Measurements from ENCODE around the gene LRRC26. TPM values are rescaled to one million over a fixed set of nuclear protein-coding genes. Genes with fewer than 3 reads are reported as not detected.

LRRC26 gene
- total RNA-seq, 1 experiment from 2014 or later, result 2.1 TPM

DNA sequence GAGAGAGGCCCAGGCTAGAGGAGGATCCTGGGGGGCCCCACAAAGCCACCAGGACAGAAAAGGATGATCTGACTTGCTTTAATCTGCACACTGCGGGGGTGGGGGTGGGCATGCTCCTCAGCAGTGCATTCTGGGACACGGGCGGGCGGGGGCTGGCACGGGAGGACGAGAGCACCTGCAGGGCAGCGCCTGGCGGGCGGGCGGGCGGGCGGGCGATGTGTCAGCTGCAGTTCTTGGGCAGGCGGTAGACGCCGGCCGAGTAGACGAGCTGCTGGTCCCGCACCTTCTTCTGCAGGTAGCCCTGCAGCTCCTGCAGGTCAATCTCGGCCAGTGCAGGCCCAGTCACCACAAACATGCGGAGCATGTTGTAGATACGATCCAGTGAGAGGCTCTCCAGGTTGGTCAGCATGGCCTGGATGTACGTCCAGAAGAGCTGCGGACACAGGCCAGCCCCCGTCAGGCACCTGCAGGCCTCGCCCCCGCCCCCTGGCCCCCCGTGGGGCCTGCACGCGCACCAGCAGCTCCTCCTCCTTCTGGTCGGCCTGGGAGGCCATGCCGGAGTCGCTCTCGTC lies 5.0 kb upstream of the LRRC26 start:
- peak; percentile 42 for DNase-seq (ENCODE audit: low spot score)
- H3K27ac Mint-ChIP-seq, result no peak overlapping the region
- H3K36me3 Mint-ChIP-seq, result no peaks in the 10 kb centered on the region
- no peaks in the 10 kb centered on the region for H3K9me3 Mint-ChIP-seq
- TF ChIP-seq ZNF138 (CRISPR knock-in tag; conservative IDR thresholded peaks at IDR 0.05) (no peak), ZNF423 (CRISPR knock-in tag; IDR thresholded peaks at IDR 0.05) (no peak), RORB (CRISPR knock-in tag; IDR thresholded peaks at IDR 0.05) (no peak), ZNF232 (CRISPR knock-in tag; IDR thresholded peaks at IDR 0.05) (no peak), ESRRA (CRISPR knock-in tag; IDR thresholded peaks at IDR 0.05; ENCODE audit: borderline replicate concordance) (no peak), IRF1 (CRISPR knock-in tag; IDR thresholded peaks at IDR 0.05) (no peak), JAZF1 (CRISPR knock-in tag; IDR thresholded peaks at IDR 0.05) (no peak), SMAD3 (CRISPR knock-in tag; IDR thresholded peaks at IDR 0.05; ENCODE audit: borderline replicate concordance) (no peak), ETV6 (CRISPR knock-in tag; IDR thresholded peaks at IDR 0.05) (no peak), TEAD4 (CRISPR knock-in tag; IDR thresholded peaks at IDR 0.05) (no peak), ZNF219 (CRISPR knock-in tag; IDR thresholded peaks at IDR 0.05; ENCODE audit: borderline replicate concordance) (no peak), ZNF416 (CRISPR knock-in tag; IDR thresholded peaks at IDR 0.05) (no peak)
- TF ChIP-seq, protein P1, sequence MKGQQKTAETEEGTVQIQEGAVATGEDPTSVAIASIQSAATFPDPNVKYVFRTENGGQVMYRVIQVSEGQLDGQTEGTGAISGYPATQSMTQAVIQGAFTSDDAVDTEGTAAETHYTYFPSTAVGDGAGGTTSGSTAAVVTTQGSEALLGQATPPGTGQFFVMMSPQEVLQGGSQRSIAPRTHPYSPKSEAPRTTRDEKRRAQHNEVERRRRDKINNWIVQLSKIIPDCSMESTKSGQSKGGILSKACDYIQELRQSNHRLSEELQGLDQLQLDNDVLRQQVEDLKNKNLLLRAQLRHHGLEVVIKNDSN (CRISPR knock-in tag; IDR thresholded peaks at IDR 0.05), result no peak
- TF ChIP-seq, protein P2, sequence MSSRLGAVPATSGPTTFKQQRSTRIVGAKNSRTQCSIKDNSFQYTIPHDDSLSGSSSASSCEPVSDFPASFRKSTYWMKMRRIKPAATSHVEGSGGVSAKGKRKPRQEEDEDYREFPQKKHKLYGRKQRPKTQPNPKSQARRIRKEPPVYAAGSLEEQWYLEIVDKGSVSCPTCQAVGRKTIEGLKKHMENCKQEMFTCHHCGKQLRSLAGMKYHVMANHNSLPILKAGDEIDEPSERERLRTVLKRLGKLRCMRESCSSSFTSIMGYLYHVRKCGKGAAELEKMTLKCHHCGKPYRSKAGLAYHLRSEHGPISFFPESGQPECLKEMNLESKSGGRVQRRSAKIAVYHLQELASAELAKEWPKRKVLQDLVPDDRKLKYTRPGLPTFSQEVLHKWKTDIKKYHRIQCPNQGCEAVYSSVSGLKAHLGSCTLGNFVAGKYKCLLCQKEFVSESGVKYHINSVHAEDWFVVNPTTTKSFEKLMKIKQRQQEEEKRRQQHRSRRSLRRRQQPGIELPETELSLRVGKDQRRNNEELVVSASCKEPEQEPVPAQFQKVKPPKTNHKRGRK (CRISPR knock-in tag; IDR thresholded peaks at IDR 0.05; ENCODE audit: borderline replicate concordance), result no peak
- TF ChIP-seq, protein P3, sequence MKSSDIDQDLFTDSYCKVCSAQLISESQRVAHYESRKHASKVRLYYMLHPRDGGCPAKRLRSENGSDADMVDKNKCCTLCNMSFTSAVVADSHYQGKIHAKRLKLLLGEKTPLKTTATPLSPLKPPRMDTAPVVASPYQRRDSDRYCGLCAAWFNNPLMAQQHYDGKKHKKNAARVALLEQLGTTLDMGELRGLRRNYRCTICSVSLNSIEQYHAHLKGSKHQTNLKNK (CRISPR knock-in tag; IDR thresholded peaks at IDR 0.05), result no peak
- TF ChIP-seq, protein P4, sequence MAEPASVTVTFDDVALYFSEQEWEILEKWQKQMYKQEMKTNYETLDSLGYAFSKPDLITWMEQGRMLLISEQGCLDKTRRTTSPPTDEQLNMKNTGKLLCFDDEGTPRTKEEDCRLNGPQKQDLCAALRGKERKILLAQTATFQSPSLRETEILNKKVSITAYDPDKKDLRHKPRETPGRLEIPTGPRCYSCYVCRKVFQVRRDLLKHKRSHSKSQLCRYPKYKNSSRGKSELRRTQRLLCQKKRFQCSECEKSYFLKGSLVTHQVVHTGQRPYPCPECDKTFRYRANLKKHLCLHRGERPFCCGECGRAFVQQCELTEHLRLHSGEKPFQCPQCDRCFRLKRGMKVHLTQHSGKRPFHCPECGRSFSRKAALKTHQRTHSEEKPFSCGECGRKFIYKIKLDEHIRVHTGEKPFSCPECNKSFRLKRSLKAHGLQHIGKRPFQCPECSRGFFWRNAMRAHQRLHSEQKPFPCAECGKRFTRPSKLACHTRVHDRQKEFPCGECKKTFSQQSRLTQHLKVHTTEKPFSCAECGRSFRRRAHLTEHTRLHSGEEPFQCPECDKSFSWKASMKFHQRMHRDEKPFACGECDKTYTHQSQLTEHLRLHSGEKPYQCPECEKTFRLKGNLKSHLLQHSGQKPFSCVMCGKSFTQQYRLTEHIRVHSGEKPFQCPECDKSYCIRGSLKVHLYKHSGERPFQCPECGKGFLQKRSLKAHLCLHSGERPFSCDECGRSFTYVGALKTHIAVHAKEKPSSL (CRISPR knock-in tag; conservative IDR thresholded peaks at IDR 0.05), result no peak
- H3K4me3 Mint-ChIP-seq, result peak overlapping the region; percentile 42; the same call in 1 of the 2 replicates
- peaks cover 6% of the 10 kb centered on the region for H3K4me1 Mint-ChIP-seq
- POLR2A ChIA-PET, result interaction anchor here (0.7 to 1.8 kb wide), 5 partner anchors 12 to 61 kb away, joined by 3 to 6 read pairs (median 3); no protein-coding TSS in a partner anchor
- ATAC-seq, result peak; percentile 17
- CTCF ChIA-PET, result interaction anchor here (0.5 to 3.6 kb wide), 33 partner anchors 13 to 248 kb away, joined by 3 to 40 read pairs (median 8); partner anchors contain the start of genes ABCA2, ANAPC2, CYSRT1 and EXD3
- H3K27me3 Mint-ChIP-seq (ENCODE audit: low read depth), result peaks cover 21% of the 10 kb centered on the region

DNA sequence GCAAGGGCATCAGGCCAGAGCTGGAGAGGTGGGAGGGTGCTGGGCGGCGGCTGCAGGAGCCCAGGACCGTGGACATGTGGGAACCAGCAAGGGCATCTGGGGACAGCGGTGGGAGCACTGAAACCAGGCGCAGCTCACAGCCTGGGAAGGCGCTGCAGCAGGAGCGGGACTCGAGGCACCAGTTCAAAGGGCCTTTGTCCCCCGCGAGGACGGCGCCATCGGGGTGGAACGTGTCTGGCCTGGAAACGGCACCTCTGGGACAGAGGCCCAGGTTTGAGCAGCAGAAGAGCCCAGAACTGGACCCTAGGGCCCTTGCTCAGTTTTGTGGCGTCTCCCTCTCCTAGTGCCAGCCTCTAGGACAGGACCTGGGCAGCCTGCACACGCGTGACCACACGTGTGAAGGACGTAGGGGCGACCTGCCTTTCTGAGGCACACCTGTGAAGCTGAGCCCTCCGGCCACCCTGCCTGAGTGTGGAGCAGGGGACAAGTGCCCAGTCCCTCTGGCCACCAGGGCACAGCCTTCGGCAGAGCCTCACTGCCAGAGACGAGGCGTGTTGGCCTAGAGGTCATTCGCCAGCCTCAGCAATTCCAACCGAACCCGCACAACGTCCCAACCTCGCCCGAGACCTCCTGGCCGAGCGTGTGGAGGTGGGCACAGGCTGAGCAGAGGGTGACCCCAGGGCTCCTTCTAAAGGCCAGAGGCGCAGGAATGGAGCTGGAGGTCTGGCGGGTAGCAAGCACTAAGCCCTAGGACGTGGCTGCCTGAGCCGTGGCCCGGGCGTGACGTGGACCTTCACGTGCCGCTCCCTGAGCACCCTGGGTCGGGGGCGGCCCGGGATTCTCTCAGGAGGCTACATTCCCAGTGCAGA lies 4.2 kb upstream of the LRRC26 start:
- ChIA-PET POLR2A (interaction anchor here (0.7 to 1.8 kb wide), 3 partner anchors 12 to 61 kb away, joined by 3 to 6 read pairs (median 3); no protein-coding TSS in a partner anchor), CTCF (interaction anchor here (0.8 to 3.6 kb wide), 26 partner anchors 12 to 152 kb away, joined by 3 to 40 read pairs (median 10); partner anchors contain the start of genes ABCA2, ANAPC2, CYSRT1 and GRIN1)
- Mint-ChIP-seq H3K4me3 (no peak overlapping the region), H3K27me3 (ENCODE audit: low read depth) (peaks cover 22% of the 10 kb centered on the region), H3K4me1 (peaks cover 6% of the 10 kb centered on the region), H3K9me3 (no peaks in the 10 kb centered on the region), H3K36me3 (no peaks in the 10 kb centered on the region), H3K27ac (no peak overlapping the region)
- no peak for TF ChIP-seq MXD4 (CRISPR knock-in tag; IDR thresholded peaks at IDR 0.05; ENCODE audit: borderline replicate concordance)
- TF ChIP-seq RELA (CRISPR knock-in tag; IDR thresholded peaks at IDR 0.05; ENCODE audit: borderline replicate concordance), result 0 out of 2 replicates have a peak, but pooled peaks have one; percentile 35
- TF ChIP-seq, protein P5, sequence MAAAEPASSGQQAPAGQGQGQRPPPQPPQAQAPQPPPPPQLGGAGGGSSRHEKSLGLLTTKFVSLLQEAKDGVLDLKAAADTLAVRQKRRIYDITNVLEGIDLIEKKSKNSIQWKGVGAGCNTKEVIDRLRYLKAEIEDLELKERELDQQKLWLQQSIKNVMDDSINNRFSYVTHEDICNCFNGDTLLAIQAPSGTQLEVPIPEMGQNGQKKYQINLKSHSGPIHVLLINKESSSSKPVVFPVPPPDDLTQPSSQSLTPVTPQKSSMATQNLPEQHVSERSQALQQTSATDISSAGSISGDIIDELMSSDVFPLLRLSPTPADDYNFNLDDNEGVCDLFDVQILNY (CRISPR knock-in tag; IDR thresholded peaks at IDR 0.05), result no peak
- no peak for TF ChIP-seq ETV6 (CRISPR knock-in tag; IDR thresholded peaks at IDR 0.05)
- no peak for TF ChIP-seq GRHL2 (CRISPR knock-in tag; IDR thresholded peaks at IDR 0.05; ENCODE audit: insufficient replicate concordance, severe bottlenecking)
- no peak for ATAC-seq
- DNase-seq (ENCODE audit: low spot score), result no peak
